Testis (tissue), 2 donors: ENCODE results near the gene ZNF333.
"Not testable (repeated sequence)": the region's sequence is repeated elsewhere in the genome, so short reads cannot be mapped to it uniquely, and the experiment has no call there.

Source experiments
- POLR2A ChIP-seq: fragments of 450-650 bp; IDR thresholded peaks from one replicate; pipeline ENCODE4 v1.6.1; 2017; ENCODE audit warnings: antibody characterized with exemption, mild to moderate bottlenecking, moderate library complexity
- TF ChIP-seq, protein P1 (sequence below), 3 experiments: fragments of 450-650 bp in 2 of 3; fragments of 200-600 bp in 1 of 3; sonication (generic) in 1 of 3; IDR thresholded peaks; one replicate each; pipeline ENCODE4 v1.5.1; 2016 to 2019; ENCODE audit warnings: antibody characterized with exemption in 3 of 3, mild to moderate bottlenecking in 2 of 3, moderate library complexity in 1 of 3

DNA sequence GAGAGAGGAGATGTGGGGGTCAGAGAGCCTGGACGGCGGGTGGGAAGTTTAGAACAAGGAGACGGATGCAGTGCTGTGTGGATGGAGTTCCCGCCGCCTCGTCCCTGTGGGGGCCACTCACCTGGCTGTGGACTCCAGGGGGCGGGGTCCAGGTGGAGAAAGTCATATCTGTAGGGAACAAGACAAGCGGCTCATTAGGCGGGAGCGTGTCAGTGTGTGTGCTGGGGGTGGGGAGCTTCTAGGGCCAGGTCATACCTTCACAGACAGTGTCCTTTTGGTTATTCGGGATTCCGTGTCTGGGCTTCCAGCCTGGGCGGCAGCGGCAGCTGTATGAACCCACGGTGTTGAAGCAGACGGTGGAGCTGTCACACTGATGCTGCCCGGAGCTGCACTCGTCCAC, 75.6 kb downstream of the ZNF333 start:
- TF ChIP-seq, protein P1, sequence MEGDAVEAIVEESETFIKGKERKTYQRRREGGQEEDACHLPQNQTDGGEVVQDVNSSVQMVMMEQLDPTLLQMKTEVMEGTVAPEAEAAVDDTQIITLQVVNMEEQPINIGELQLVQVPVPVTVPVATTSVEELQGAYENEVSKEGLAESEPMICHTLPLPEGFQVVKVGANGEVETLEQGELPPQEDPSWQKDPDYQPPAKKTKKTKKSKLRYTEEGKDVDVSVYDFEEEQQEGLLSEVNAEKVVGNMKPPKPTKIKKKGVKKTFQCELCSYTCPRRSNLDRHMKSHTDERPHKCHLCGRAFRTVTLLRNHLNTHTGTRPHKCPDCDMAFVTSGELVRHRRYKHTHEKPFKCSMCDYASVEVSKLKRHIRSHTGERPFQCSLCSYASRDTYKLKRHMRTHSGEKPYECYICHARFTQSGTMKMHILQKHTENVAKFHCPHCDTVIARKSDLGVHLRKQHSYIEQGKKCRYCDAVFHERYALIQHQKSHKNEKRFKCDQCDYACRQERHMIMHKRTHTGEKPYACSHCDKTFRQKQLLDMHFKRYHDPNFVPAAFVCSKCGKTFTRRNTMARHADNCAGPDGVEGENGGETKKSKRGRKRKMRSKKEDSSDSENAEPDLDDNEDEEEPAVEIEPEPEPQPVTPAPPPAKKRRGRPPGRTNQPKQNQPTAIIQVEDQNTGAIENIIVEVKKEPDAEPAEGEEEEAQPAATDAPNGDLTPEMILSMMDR (IDR thresholded peaks at IDR 0.05): not testable (repeated sequence)
- not testable (repeated sequence) for TF ChIP-seq POLR2A
